Measurements from ENCODE around the gene ZNF547. TPM values are rescaled to one million over a fixed set of nuclear protein-coding genes. Genes with fewer than 3 reads are reported as not detected.

ZNF547 gene
- total RNA-seq (1 to 10 TPM in 1 of 2 donors, under 1 TPM in 1; 0.77 to 1.1 TPM), total RNA-seq (0.45 to 2.3 reads per million in 2 donors)

GRCh38 chr19:57362997-57363687 lies at the start of gene ZNF547, which contains the start of gene TRAPPC2B:
ZNF547 (plus strand) TSS chr19:57363551; CDS start chr19:57368556, 5,005 bp downstream.
TRAPPC2B (plus strand) TSS chr19:57363551; CDS start chr19:57364834, 1,283 bp downstream.
- ATAC-seq, result peak; percentile 94
- Mint-ChIP-seq H3K4me1 (peaks cover 10% of the 10 kb centered on the region), H3K36me3 (ENCODE audit: low read depth) (peaks cover 5% of the 10 kb centered on the region), H3K27me3 (no peaks in the 10 kb centered on the region), H3K27ac (peak within 1 kb of the TSS; percentile 94), H3K4me3 (peak within 1 kb of the TSS; percentile 86)
- peaks cover 8% of the 10 kb centered on the region for H3K9me3 ChIP-seq (ENCODE audit: control insufficient read depth, low read length, poor library complexity, severe bottlenecking)
- peak; percentile 86 to 96 (median 94) for DNase-seq

- ATAC-seq (no peak), DNase-seq (no peak)
- H3K9me3 ChIP-seq (ENCODE audit: control insufficient read depth, low read length, poor library complexity, severe bottlenecking), result peaks cover 3% of the 10 kb centered on the region
- Mint-ChIP-seq H3K27ac (no peak overlapping the region), H3K4me3 (no peak overlapping the region), H3K36me3 (ENCODE audit: low read depth) (no peaks in the 10 kb centered on the region), H3K4me1 (no peaks in the 10 kb centered on the region), H3K27me3 (peaks cover 5% of the 10 kb centered on the region)
These were observed 49.2 kb upstream of the ZNF547 start for GRCh38 chr19:57314146-57314545.

- H3K4me3 Mint-ChIP-seq, result no peak overlapping the region
- peaks cover 5% of the 10 kb centered on the region for H3K27me3 Mint-ChIP-seq
- H3K9me3 ChIP-seq (ENCODE audit: control insufficient read depth, low read length, poor library complexity, severe bottlenecking), result peaks cover 3% of the 10 kb centered on the region
- H3K36me3 Mint-ChIP-seq (ENCODE audit: low read depth), result no peaks in the 10 kb centered on the region
- DNase-seq, result no peak
- H3K4me1 Mint-ChIP-seq, result peaks cover 18% of the 10 kb centered on the region
- no peak for ATAC-seq
- H3K27ac Mint-ChIP-seq, result no peak overlapping the region
These were observed 45.8 kb upstream of the ZNF547 start for GRCh38 chr19:57317503-57317902.

- Mint-ChIP-seq H3K4me1 (peaks cover 18% of the 10 kb centered on the region), H3K36me3 (ENCODE audit: low read depth) (peaks cover 2% of the 10 kb centered on the region), H3K27ac (peak overlapping the region; percentile 89), H3K4me3 (peak overlapping the region; percentile 90), H3K27me3 (peaks cover 5% of the 10 kb centered on the region)
- ATAC-seq (no peak), DNase-seq (no peak)
- peaks cover 3% of the 10 kb centered on the region for H3K9me3 ChIP-seq (ENCODE audit: control insufficient read depth, low read length, poor library complexity, severe bottlenecking)
These were observed 43.5 kb upstream of the ZNF547 start for GRCh38 chr19:57319869-57320179.

- ATAC-seq (peak; percentile 97), DNase-seq (peak; percentile 81 to 84 (median 81))
- H3K4me3 Mint-ChIP-seq, result peak within 1 kb of the TSS; percentile 90
- peaks cover 3% of the 10 kb centered on the region for H3K9me3 ChIP-seq (ENCODE audit: control insufficient read depth, low read length, poor library complexity, severe bottlenecking)
- peaks cover 6% of the 10 kb centered on the region for H3K36me3 Mint-ChIP-seq (ENCODE audit: low read depth)
- H3K4me1 Mint-ChIP-seq, result peaks cover 18% of the 10 kb centered on the region
- peaks cover 5% of the 10 kb centered on the region for H3K27me3 Mint-ChIP-seq
- H3K27ac Mint-ChIP-seq, result peak within 1 kb of the TSS; percentile 89
These were observed 42.9 kb upstream of the ZNF547 start, which contains the start of gene ZNF543 for GRCh38 chr19:57320180-57321084. ZNF543 (plus strand) TSS chr19:57320472; CDS start chr19:57320854, 382 bp downstream.

GRCh38 chr19:57321116-57321515 lies 42.2 kb upstream of the ZNF547 start:
- DNase-seq (no peak), ATAC-seq (no peak)
- peaks cover 7% of the 10 kb centered on the region for H3K36me3 Mint-ChIP-seq (ENCODE audit: low read depth)
- H3K4me1 Mint-ChIP-seq, result peaks cover 18% of the 10 kb centered on the region
- H3K27me3 Mint-ChIP-seq, result peaks cover 5% of the 10 kb centered on the region
- peak overlapping the region; percentile 90 for H3K4me3 Mint-ChIP-seq
- H3K9me3 ChIP-seq (ENCODE audit: control insufficient read depth, low read length, poor library complexity, severe bottlenecking), result peaks cover 3% of the 10 kb centered on the region
- peak overlapping the region; percentile 89 for H3K27ac Mint-ChIP-seq

GRCh38 chr19:57321751-57322150 lies 41.6 kb upstream of the ZNF547 start:
- no peaks in the 10 kb centered on the region for H3K9me3 ChIP-seq (ENCODE audit: control insufficient read depth, low read length, poor library complexity, severe bottlenecking)
- Mint-ChIP-seq H3K27me3 (peaks cover 5% of the 10 kb centered on the region), H3K4me3 (peak overlapping the region; percentile 90), H3K4me1 (peaks cover 18% of the 10 kb centered on the region), H3K27ac (peak overlapping the region; percentile 89), H3K36me3 (ENCODE audit: low read depth) (peaks cover 7% of the 10 kb centered on the region)
- DNase-seq, result no peak
- no peak for ATAC-seq

GRCh38 chr19:57324992-57325391 lies 38.4 kb upstream of the ZNF547 start:
- ATAC-seq (no peak), DNase-seq (no peak)
- Mint-ChIP-seq H3K27me3 (no peaks in the 10 kb centered on the region), H3K4me3 (no peak overlapping the region), H3K4me1 (peaks cover 15% of the 10 kb centered on the region), H3K36me3 (ENCODE audit: low read depth) (peaks cover 10% of the 10 kb centered on the region), H3K27ac (no peak overlapping the region)
- H3K9me3 ChIP-seq (ENCODE audit: control insufficient read depth, low read length, poor library complexity, severe bottlenecking), result peaks cover 22% of the 10 kb centered on the region

- Mint-ChIP-seq H3K4me3 (no peak overlapping the region), H3K27ac (no peak overlapping the region), H3K27me3 (no peaks in the 10 kb centered on the region), H3K4me1 (no peaks in the 10 kb centered on the region), H3K36me3 (ENCODE audit: low read depth) (peaks cover 13% of the 10 kb centered on the region)
- DNase-seq (no peak), ATAC-seq (no peak)
- H3K9me3 ChIP-seq (ENCODE audit: control insufficient read depth, low read length, poor library complexity, severe bottlenecking), result peaks cover 24% of the 10 kb centered on the region
These were observed 35.4 kb upstream of the ZNF547 start for GRCh38 chr19:57327993-57328392.

- DNase-seq (no peak), ATAC-seq (no peak)
- Mint-ChIP-seq H3K36me3 (ENCODE audit: low read depth) (peaks cover 5% of the 10 kb centered on the region), H3K27ac (no peak overlapping the region), H3K27me3 (no peaks in the 10 kb centered on the region), H3K4me1 (no peaks in the 10 kb centered on the region), H3K4me3 (no peak overlapping the region)
- H3K9me3 ChIP-seq (ENCODE audit: control insufficient read depth, low read length, poor library complexity, severe bottlenecking), result peaks cover 3% of the 10 kb centered on the region
These were observed 29.2 kb upstream of the ZNF547 start for GRCh38 chr19:57334191-57334590.

- no peak overlapping the region for H3K27ac Mint-ChIP-seq
- no peaks in the 10 kb centered on the region for H3K9me3 ChIP-seq (ENCODE audit: control insufficient read depth, low read length, poor library complexity, severe bottlenecking)
- ATAC-seq (no peak), DNase-seq (no peak)
- no peaks in the 10 kb centered on the region for H3K27me3 Mint-ChIP-seq
- no peak overlapping the region for H3K4me3 Mint-ChIP-seq
- no peaks in the 10 kb centered on the region for H3K4me1 Mint-ChIP-seq
- H3K36me3 Mint-ChIP-seq (ENCODE audit: low read depth), result peaks cover 3% of the 10 kb centered on the region
These were observed 24.5 kb upstream of the ZNF547 start for GRCh38 chr19:57338877-57339276.

- DNase-seq (no peak), ATAC-seq (no peak)
- Mint-ChIP-seq H3K4me1 (no peaks in the 10 kb centered on the region), H3K27me3 (no peaks in the 10 kb centered on the region), H3K36me3 (ENCODE audit: low read depth) (no peaks in the 10 kb centered on the region), H3K27ac (no peak overlapping the region), H3K4me3 (no peak overlapping the region)
- H3K9me3 ChIP-seq (ENCODE audit: control insufficient read depth, low read length, poor library complexity, severe bottlenecking), result peaks cover 4% of the 10 kb centered on the region
These were observed 20.8 kb upstream of the ZNF547 start for GRCh38 chr19:57342582-57342981.

- Mint-ChIP-seq H3K4me3 (no peak overlapping the region), H3K4me1 (peaks cover 8% of the 10 kb centered on the region), H3K36me3 (ENCODE audit: low read depth) (peaks cover 8% of the 10 kb centered on the region), H3K27me3 (no peaks in the 10 kb centered on the region), H3K27ac (no peak overlapping the region)
- peaks cover 4% of the 10 kb centered on the region for H3K9me3 ChIP-seq (ENCODE audit: control insufficient read depth, low read length, poor library complexity, severe bottlenecking)
- DNase-seq (no peak), ATAC-seq (no peak)
These were observed 15.2 kb upstream of the ZNF547 start for GRCh38 chr19:57348136-57348535.
